Neural progenitor cell (in vitro differentiated cells): Measurements from ENCODE around the gene SPOUT1.

ENCODE experiments used
- CTCF ChIP-seq: fragments of 200-600 bp; sonication (generic); IDR thresholded peaks from 2 replicates; pipeline ENCODE4 v1.5.1; 2017; ENCODE audit warnings: antibody characterized with exemption, mild to moderate bottlenecking
- EZH2 ChIP-seq: fragments of 200-600 bp; sonication (generic); IDR thresholded peaks from 2 replicates; pipeline ENCODE4 v1.6.1; 2017; ENCODE audit warnings: antibody characterized with exemption, mild to moderate bottlenecking, moderate library complexity
- EZH2phosphoT487 ChIP-seq: fragments of 200-600 bp; sonication (generic); IDR thresholded peaks from 2 replicates; pipeline ENCODE4 v1.6.1; 2017; ENCODE audit warnings: antibody characterized with exemption

- TF ChIP-seq CTCF = no peak
- TF ChIP-seq EZH2 = no peak
- no peak for TF ChIP-seq EZH2phosphoT487
These were observed 27.1 kb downstream of the SPOUT1 start for GRCh38 chr9:128802482-128802881.
